Frontal cortex (tissue), 4 donors: Measurements from ENCODE around the gene ZFPM1. TPM values are rescaled to one million over a fixed set of nuclear protein-coding genes. Genes with fewer than 3 reads are reported as not detected.
A peak's percentile ranks its signal among the peaks of the same experiment; 100 is the strongest.

Experiments used
- DNase-seq, 2 donors: peaks; one replicate each; pipeline ENCODE4 v3.0.0; 2012; ENCODE audit warnings: low spot score in 2 of 2
- FAIRE-seq: peaks from 2 replicates; lab custom pipeline; 2012; peaks lifted over from hg19 to GRCh38; lab: Jason Lieb, UNC
- total RNA-seq: library from RNA; depleted of rRNA; stranded (reverse); fragments of >200 nt; gene quantifications from one replicate; pipeline ENCODE4 v1.2.3, GENCODE V29; 2014
- donor health status: control.
- donor health status: control.
- donor health status: control.

ZFPM1 gene
- total RNA-seq, 1 donor from 2014 or later: 1.2 TPM

DNA sequence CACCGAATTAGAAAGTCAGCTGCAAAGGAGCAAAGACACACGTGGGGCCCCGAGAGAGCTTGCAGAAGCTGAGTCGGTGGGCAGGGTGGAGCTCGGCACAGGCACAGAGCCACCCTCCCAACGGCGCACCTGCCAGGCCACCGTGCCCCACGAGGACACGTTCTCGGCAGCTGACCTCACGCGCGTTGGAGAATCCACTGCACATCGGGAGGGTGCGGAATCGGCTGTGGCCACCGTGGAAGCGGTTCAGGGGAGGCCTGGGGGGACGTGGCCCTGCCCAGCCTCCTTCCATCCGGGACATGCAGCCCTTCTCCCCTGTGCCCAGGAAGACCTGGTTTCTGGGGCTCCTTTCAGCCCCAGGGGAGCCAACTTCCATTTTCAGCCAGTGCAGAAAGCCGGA lies 20.9 kb upstream of the ZFPM1 start:
- FAIRE-seq: no peak
- no peak for DNase-seq

DNA sequence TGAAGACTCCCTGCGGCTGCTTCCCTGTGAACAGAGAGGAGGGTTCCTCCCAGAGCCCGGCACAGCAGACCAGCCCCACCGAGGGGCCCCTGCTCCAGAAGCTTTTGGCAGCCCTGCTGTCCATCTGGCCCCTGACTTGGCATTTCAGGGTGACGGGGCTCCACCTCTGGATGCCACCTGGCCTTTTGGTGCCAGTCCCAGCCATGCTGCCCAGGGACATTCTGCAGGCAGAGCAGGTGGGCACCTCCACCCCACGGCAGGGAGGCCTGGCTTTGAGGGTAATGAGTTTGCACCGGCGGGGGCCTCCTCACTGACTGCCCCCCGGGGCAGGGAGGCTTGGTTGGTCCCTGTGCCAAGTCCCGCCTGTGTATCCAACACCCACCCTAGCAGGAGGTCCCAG lies 20.3 kb upstream of the ZFPM1 start:
- FAIRE-seq (no peak), DNase-seq (no peak)

DNA sequence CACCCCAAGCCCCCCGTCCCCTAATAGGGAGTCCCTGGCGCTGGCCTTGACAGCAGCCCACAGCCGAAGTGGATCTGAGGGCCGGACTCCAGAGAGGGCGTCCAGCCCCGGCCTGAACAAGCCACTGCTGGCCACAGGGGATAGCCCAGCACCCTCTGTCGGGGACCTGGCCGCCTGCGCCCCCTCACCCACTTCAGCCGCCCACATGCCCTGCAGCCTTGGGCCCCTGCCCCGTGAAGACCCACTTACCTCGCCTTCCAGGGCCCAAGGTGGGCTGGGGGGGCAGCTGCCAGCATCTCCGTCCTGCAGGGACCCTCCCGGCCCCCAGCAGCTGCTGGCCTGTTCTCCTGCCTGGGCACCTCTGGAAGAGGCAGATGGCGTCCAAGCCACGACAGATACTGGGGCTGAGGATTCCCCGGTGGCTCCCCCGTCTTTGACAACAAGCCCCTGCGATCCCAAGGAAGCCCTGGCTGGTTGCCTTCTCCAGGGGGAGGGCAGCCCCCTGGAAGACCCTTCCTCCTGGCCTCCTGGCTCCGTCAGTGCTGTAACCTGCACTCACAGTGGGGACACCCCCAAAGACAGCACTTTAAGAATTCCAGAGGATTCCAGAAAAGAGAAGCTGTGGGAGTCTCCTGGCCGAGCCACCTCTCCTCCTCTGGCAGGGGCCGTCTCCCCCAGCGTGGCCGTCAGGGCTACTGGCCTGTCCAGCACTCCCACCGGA lies 19.3 kb upstream of the ZFPM1 start:
- no peak for DNase-seq
- FAIRE-seq: no peak

DNA sequence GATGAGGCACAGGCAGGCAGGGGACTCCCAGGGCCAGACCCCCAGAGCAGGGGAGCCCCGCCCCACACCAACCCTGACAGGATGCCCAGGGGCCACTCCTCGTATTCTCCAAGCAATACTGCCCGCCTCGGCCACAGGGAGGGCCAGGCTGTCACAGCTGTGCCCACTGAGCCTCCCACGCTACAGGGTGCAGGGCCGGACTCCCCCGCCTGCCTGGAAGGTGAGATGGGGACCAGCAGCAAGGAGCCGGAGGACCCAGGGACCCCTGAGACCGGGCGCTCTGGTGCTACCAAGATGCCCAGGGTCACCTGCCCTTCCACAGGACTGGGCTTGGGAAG lies 18.8 kb upstream of the ZFPM1 start:
- FAIRE-seq (no peak), DNase-seq (no peak)

DNA sequence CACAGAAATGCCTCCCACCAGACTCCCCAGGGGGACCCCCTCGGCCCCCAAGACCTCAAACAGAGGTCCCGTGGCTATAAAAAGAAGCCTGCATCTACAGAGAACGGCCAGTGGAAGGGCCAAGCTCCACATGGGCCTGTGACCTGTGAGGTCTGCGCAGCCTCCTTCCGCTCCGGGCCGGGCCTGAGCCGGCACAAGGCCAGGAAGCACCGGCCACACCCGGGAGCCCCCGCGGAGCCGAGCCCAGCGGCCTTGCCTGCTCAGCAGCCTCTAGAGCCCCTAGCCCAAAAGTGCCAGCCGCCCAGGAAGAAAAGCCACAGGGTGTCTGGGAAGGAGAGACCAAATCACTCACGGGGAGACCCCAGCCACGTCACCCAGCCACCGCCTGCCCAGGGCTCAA lies 18.3 kb upstream of the ZFPM1 start:
- no peak for FAIRE-seq
- DNase-seq: no peak

DNA sequence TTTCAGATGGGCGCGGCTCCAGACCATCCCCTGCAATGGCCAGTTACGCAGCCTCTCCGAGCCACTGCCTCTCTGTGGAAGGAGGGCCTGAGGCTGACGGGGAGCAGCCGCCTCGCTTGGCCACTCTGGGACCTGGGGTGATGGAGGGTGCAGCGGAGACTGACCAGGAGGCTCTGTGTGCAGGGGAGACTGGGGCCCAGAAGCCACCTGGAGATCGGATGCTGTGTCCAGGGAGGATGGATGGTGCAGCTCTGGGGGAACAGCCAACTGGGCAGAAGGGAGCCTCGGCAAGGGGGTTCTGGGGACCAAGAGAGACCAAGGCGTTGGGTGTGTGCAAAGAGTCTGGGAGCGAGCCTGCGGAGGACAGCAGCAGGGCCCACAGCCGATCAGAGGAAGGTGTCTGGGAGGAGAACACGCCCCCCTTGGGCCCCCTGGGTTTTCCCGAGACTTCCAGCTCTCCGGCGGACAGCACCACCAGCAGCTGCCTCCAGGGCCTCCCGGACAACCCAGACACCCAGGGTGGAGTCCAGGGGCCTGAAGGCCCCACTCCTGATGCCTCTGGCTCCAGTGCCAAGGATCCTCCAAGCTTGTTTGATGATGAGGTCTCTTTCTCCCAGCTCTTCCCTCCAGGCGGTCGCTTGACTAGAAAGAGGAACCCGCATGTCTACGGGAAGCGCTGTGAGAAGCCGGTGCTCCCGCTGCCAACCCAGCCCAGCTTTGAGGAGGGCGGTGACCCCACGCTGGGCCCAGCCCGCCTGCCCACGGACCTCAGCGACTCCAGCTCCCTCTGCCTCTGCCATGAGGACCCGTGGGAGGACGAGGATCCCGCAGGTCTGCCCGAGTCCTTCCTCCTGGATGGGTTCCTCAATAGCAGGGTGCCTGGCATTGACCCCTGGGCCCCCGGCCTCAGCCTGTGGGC lies 17.4 kb upstream of the ZFPM1 start:
- no peak for DNase-seq
- FAIRE-seq: no peak

DNA sequence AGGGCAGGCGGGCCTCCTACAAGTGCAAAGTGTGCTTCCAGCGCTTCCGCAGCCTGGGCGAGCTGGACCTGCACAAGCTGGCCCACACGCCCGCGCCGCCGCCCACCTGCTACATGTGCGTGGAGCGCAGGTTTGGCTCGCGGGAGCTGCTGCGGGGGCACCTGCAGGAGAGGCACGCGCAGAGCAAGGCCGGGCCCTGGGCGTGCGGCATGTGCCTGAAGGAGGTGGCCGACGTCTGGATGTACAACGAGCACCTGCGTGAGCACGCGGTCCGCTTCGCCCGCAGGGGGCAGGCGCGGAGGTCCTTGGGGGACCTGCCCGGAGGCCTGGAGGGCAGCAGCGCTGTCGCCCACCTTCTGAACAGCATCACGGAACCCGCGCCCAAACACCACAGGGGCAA lies 16.3 kb upstream of the ZFPM1 start:
- no peak for FAIRE-seq
- no peak for DNase-seq

DNA sequence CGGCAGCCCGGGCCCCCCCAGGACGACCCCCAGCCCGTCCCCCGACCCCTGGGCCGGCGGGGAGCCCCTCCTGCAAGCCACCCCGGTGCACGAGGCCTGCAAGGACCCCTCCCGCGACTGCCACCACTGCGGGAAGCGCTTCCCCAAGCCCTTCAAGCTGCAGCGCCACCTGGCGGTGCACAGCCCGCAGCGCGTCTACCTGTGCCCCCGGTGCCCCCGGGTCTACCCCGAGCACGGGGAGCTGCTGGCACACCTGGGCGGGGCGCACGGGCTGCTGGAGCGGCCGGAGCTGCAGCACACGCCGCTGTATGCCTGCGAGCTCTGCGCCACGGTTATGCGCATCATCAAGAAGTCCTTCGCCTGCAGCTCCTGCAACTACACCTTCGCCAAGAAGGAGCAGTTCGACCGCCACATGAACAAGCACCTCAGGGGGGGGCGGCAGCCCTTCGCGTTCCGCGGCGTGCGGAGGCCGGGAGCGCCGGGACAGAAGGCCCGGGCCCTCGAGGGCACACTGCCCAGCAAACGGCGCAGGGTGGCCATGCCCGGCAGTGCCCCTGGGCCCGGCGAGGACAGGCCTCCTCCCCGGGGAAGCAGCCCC lies 15.6 kb upstream of the ZFPM1 start:
- peak; percentile 78 to 85 for DNase-seq
- no peak for FAIRE-seq

DNA sequence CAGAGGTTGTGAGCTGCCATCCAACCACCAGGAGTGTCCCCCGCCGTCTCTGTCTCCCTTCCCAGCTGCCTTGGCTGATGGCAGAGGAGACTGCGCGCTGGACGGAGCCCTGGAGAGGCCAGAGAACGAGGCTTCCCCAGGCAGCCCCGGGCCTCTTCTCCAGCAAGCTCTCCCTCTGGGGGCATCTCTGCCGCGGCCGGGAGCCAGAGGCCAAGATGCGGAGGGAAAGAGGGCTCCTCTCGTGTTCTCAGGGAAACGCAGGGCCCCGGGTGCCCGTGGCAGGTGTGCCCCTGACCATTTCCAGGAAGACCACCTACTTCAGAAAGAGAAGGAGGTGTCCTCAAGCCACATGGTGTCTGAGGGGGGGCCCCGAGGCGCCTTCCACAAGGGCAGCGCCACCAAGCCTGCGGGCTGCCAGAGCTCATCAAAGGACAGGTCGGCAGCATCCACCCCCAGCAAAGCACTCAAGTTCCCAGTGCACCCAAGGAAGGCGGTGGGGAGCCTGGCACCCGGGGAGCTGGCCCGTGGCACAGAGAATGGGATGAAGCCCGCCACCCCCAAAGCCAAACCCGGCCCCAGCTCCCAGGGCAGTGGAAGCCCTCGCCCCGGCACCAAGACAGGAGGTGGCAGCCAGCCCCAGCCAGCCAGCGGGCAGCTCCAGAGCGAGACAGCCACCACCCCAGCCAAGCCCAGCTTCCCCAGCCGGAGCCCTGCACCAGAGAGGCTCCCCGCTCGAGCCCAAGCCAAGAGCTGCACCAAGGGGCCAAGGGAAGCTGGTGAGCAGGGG lies 14.8 kb upstream of the ZFPM1 start:
- DNase-seq (no peak), FAIRE-seq (no peak)

DNA sequence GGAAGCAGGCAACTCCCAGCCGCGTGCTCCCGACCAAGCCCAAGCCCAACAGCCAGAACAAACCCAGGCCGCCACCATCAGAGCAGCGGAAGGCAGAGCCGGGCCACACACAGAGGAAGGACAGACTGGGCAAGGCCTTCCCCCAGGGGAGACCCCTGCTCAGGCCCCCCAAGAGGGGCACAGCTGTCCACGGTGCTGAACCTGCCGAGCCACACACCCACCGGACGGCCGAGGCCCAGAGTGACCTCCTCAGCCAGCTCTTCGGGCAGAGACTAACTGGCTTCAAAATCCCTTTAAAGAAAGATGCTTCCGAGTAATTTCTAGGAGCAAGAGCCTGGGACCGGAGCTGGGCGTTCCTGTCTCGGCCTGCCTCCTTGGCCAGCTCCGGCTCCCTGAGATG lies 14.1 kb upstream of the ZFPM1 start:
- FAIRE-seq: no peak

DNA sequence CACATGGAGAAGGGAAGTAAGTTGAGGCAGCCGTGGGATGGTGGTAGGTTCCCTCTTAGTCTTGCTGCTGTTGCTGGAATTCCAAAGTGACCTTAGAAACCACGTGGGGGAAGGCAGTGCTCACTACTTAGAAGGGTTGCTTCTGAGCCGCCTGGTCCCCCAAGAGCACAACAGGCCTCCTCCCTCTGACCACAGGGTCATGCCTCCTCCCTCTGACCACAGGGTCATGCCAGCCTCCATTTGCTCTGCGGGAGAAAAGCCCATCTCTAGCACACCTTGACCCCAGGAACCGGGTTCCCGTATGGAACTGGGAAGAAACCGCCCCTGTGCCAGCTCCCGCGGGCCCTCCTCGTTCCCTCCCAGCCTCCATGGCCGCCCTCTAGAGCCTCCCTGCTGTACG lies 13.4 kb upstream of the ZFPM1 start:
- FAIRE-seq: no peak
- DNase-seq: no peak

More for the DNA sequence above, 14.1 kb upstream of the ZFPM1 start:
- no peak for DNase-seq

DNA sequence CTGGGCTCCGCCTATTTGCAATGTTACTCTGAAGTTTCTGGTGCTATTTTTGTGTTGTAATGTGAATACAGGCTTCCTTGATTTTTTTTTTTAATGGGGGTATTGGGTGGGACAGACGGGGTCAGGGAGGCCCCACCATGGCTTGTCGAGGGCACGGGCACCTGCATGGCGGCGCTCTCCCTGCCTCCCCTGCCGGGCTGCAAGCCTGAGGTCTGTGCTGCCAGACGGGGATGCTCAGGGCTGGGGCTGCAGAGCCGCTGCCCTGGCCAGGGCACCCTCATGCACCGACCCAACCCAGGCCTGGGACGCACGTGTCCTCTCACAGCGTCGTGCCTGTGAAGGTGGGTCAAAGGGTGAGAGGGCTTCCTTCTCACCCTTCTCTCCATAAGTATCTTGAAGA lies 13.0 kb upstream of the ZFPM1 start:
- no peak for FAIRE-seq

DNA sequence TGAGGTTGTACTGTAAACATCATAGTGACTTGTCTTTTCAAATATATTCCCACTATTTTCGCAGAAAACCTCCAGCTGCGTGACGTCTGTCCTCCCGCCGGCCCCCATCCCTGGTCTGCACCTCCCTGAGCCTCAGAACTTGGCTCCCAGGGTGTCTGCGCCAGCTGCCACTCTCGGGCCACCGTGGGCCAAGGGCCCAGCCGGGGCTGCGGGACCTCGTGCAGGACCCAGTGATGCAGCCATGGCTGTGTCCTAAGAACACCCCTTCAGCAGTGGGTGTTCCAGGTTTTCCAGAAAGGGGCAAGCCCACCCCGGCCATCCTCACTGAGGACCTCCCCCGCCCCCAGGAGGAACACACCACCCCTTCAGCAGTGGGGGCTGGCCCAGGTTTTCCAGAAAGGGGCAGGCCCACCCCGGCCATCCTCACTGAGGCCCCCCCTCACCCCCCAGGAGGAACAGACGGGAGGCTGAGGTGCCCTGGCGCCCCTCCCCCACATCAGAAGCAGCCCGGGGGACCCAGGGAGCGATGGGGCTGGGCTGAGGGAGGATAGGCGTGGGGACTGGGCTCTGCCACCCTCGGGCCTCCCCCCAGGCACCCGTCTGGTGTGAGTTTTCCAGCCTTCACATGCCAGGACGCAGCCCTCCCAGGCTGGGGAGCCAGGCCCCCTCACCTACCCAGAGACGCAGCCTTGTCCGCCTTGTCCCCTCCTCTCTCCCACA lies 12.2 kb upstream of the ZFPM1 start:
- no peak for FAIRE-seq
- no peak for DNase-seq

More for the DNA sequence above, 13.0 kb upstream of the ZFPM1 start:
- DNase-seq: no peak

DNA sequence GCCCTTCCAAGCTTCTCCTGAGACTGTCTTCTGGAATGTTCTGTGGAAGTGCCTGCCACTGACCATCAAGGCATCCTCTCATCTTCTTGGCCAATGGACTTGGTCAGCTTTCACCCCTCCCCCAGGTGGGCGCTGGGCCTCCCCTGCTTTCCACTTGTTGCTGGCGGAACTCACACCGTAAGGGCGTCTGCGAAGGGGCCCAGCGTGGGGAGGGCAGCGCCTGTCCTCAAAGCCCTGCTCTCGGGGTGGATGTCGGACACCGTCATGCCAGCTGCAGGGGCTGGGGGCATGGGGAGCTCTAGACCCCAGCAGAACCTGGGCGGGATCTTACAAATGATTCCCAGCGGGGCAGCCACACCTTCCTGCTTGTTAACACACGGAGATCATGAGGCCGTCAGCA lies 11.6 kb upstream of the ZFPM1 start:
- FAIRE-seq (no peak), DNase-seq (no peak)

DNA sequence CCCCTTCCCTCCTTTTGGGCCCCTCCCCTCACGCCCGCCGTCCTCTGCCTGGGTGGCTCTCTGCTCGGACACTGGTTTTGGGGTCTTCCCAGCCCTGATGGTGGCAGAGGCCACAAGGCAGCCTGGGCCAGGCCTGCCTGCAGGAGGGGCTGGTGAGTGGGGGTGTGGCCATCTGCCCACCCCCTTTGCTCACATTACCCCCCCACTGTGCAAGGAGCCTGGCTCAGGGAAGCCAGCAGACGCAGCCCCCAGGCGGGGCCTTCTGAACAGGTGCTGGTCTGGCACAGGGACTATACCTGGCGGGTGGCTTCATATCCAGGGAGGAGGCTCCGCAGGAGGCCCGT lies 10.7 kb upstream of the ZFPM1 start:
- no peak for FAIRE-seq

DNA sequence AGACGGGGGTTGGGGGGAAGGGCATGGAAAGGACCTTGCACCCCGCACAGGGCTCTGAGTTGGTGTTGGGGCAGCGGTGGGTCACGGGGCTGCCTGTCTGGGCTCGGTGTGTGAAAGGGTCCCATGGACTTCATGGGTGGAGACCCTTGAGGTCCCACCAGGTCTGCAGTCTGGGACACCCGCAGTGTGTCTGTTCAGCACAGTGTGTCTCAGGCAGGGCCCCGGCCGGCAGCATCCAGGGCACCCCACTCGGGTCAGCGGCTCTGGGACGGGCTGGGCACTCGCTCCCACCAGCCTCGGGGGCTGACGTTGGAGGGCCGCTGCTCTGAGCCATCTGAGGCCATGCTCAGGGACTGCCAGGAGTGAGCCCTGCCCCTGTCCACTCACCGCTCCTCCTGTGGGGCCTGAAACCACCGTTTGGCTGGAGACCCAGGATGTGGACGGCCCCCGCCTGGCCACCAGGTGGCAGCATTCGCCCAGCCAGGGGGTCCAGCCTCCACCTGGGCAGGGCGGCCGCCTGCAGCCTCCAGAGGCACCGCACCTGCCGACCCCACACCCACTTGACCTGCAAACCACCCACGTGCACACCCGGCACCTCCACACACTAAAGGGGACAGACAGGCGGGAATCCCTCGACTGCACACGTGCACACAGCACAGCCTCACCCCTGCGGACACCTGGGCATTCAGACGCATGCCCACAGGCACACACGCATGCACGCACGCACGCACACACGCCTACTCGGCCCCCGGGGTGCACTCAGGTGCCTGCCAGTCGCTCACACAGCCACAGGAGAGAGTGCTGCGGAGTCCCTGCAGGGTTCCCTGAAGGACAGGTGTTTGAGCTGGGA lies 10.1 kb upstream of the ZFPM1 start:
- FAIRE-seq (no peak), DNase-seq (peak; percentile 90 to 96)

More for the DNA sequence above, 10.7 kb upstream of the ZFPM1 start:
- DNase-seq: no peak

DNA sequence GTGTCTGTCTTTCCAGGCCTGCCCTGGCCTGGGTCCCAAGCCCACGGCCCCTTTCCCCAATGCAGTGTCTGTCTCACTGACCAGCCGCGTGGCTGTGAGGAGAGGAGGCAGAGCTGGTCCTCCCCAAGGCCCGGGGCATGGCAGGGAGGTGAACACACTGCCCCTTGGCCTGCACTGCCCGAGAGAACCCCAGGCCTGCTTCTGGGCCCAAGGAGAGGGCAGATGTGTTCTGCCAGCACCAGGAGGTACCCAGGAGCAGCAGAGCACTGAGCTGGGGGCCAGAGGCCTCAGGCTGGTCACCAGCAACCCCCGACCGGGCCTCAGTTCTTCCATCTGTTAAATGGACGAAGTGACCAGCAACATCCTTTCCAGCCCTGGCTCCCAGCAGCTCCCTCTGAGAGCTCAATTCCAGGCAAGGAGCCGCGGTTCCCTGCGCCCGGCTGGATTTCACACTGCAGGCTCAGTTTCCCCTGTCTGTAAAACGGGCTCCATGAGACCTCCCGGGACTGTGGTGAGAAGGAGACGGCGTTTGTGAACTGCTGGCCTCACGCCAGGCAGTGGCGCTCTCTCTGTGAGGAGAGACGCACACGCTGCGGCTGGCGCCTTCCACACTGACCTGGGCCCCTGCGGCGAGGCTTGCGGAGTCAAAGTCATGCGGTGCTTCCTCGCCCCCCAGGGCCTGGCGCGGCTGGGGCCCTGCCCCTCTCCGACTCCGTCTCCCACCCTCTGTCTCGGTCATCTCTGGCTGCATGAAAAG lies 8.1 kb upstream of the ZFPM1 start:
- DNase-seq (no peak), FAIRE-seq (no peak)

DNA sequence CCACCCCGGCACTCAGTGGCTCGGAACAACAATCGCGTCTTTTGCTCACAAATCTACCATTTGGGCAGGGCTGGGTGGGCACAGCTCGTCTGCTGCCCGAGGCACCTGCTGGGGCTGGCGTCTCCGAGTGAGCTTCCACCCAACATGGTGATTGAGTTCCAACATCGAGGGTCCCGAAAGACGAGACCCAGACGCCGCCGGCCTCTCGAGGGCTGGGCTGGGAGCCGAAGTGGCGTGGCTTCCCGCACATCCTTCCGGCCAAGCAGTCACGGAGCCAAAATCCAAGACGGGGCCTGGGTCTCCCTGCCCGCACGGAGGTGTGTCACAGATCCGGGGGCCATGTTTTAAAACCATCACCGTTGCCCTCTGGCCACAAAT lies 7.5 kb upstream of the ZFPM1 start:
- DNase-seq: no peak
- no peak for FAIRE-seq
